Memory B cell (primary cell): ENCODE data around the gene PODXL2.
A peak's percentile ranks its signal among the peaks of the same experiment; 100 is the strongest.
"Not testable (repeated sequence)": the region's sequence is repeated elsewhere in the genome, so short reads cannot be mapped to it uniquely, and the experiment has no call there.

Experiments used
- ATAC-seq: fragments of 150-1000 bp; cut with Tn5 transposase; 2 replicates; pipeline ENCODE4 v1.10.0; 2021; ENCODE audit warnings: low read depth, mild to moderate bottlenecking, moderate library complexity
- DNase-seq, 2 donors: peaks; one replicate each; pipeline ENCODE4 v3.0.0; 2022; ENCODE audit warnings: low spot score in 2 of 2
- H3K27ac Mint-ChIP-seq: one replicate; pipeline ENCODE4 v1.8.0; 2022; ENCODE audit warnings: mild to moderate bottlenecking, moderate library complexity, mixed read lengths
- H3K27me3 Mint-ChIP-seq: one replicate; pipeline ENCODE4 v1.8.0; 2022; ENCODE audit warnings: mixed read lengths
- H3K36me3 Mint-ChIP-seq: one replicate; pipeline ENCODE4 v1.8.0; 2022; ENCODE audit warnings: mild to moderate bottlenecking, mixed read lengths
- H3K4me1 Mint-ChIP-seq: one replicate; pipeline ENCODE4 v1.8.0; 2022; ENCODE audit warnings: mixed read lengths
- H3K4me3 Mint-ChIP-seq: one replicate; pipeline ENCODE4 v1.8.0; 2022; ENCODE audit warnings: mild to moderate bottlenecking, moderate library complexity, mixed read lengths
- H3K9me3 Mint-ChIP-seq: one replicate; pipeline ENCODE4 v1.8.0; 2022; ENCODE audit warnings: mixed read lengths

Gene PODXL2

GRCh38 chr3:127650236-127650635 lies 21.3 kb downstream of the PODXL2 start:
- Mint-ChIP-seq H3K36me3 (no peaks in the 10 kb centered on the region), H3K4me3 (no peak overlapping the region), H3K9me3 (no peaks in the 10 kb centered on the region), H3K27ac (no peak overlapping the region), H3K27me3 (no peaks in the 10 kb centered on the region), H3K4me1 (no peaks in the 10 kb centered on the region)
- no peak for DNase-seq
- no peak for ATAC-seq

- no peak for ATAC-seq
- no peak overlapping the region for H3K27ac Mint-ChIP-seq
- no peaks in the 10 kb centered on the region for H3K4me1 Mint-ChIP-seq
- no peak overlapping the region for H3K4me3 Mint-ChIP-seq
- no peaks in the 10 kb centered on the region for H3K27me3 Mint-ChIP-seq
- no peaks in the 10 kb centered on the region for H3K36me3 Mint-ChIP-seq
- H3K9me3 Mint-ChIP-seq, result no peaks in the 10 kb centered on the region
- no peak for DNase-seq
Measured at GRCh38 chr3:127651516-127652172, 22.7 kb downstream of the PODXL2 start.

- Mint-ChIP-seq H3K27ac (no peak overlapping the region), H3K36me3 (no peaks in the 10 kb centered on the region), H3K4me3 (no peak overlapping the region), H3K9me3 (no peaks in the 10 kb centered on the region), H3K4me1 (no peaks in the 10 kb centered on the region), H3K27me3 (no peaks in the 10 kb centered on the region)
- ATAC-seq, result peak; percentile 59
- peak in 1 of 2 donors; percentile 26 for DNase-seq
Measured at GRCh38 chr3:127652246-127652995, 23.4 kb downstream of the PODXL2 start.

GRCh38 chr3:127654374-127654773 lies 25.4 kb downstream of the PODXL2 start:
- no peak for DNase-seq
- Mint-ChIP-seq H3K4me1 (no peaks in the 10 kb centered on the region), H3K9me3 (no peaks in the 10 kb centered on the region)

GRCh38 chr3:127654993-127655392 lies 26.0 kb downstream of the PODXL2 start:
- H3K27ac Mint-ChIP-seq, H3K36me3 Mint-ChIP-seq, DNase-seq, H3K27me3 Mint-ChIP-seq, ATAC-seq, H3K4me3 Mint-ChIP-seq, H3K4me1 Mint-ChIP-seq, H3K9me3 Mint-ChIP-seq: not testable (repeated sequence)

More at GRCh38 chr3:127654374-127654773, 25.4 kb downstream of the PODXL2 start:
- Mint-ChIP-seq H3K36me3 (no peaks in the 10 kb centered on the region), H3K4me3 (no peak overlapping the region), H3K27ac (no peak overlapping the region), H3K27me3 (no peaks in the 10 kb centered on the region)
- no peak for ATAC-seq

- Mint-ChIP-seq H3K4me3 (no peak overlapping the region), H3K9me3 (no peaks in the 10 kb centered on the region), H3K27me3 (peaks cover 2% of the 10 kb centered on the region), H3K36me3 (peaks cover 4% of the 10 kb centered on the region), H3K4me1 (no peaks in the 10 kb centered on the region), H3K27ac (no peak overlapping the region)
- ATAC-seq (no peak), DNase-seq (no peak)
Measured at GRCh38 chr3:127655641-127656040, 26.7 kb downstream of the PODXL2 start.

GRCh38 chr3:127656906-127657305 lies 27.9 kb downstream of the PODXL2 start:
- no peaks in the 10 kb centered on the region for H3K4me1 Mint-ChIP-seq

GRCh38 chr3:127658234-127658633 lies 29.2 kb downstream of the PODXL2 start:
- ATAC-seq, result no peak
- Mint-ChIP-seq H3K27ac (no peak overlapping the region), H3K9me3 (no peaks in the 10 kb centered on the region), H3K4me1 (no peaks in the 10 kb centered on the region), H3K4me3 (no peak overlapping the region), H3K27me3 (peaks cover 2% of the 10 kb centered on the region), H3K36me3 (peaks cover 4% of the 10 kb centered on the region)
- DNase-seq, result no peak

More at GRCh38 chr3:127656906-127657305, 27.9 kb downstream of the PODXL2 start:
- H3K36me3 Mint-ChIP-seq, result peaks cover 4% of the 10 kb centered on the region
- H3K27me3 Mint-ChIP-seq, result peaks cover 2% of the 10 kb centered on the region
- H3K9me3 Mint-ChIP-seq, result no peaks in the 10 kb centered on the region
- ATAC-seq (no peak), DNase-seq (no peak)
- no peak overlapping the region for H3K4me3 Mint-ChIP-seq
- H3K27ac Mint-ChIP-seq, result no peak overlapping the region

GRCh38 chr3:127660621-127661251 lies 31.8 kb downstream of the PODXL2 start:
- Mint-ChIP-seq H3K27ac (no peak overlapping the region), H3K4me1 (no peaks in the 10 kb centered on the region), H3K36me3 (peaks cover 4% of the 10 kb centered on the region), H3K4me3 (no peak overlapping the region), H3K27me3 (peaks cover 2% of the 10 kb centered on the region), H3K9me3 (no peaks in the 10 kb centered on the region)
- DNase-seq (no peak), ATAC-seq (no peak)

- Mint-ChIP-seq H3K4me3 (no peak overlapping the region), H3K27me3 (peaks cover 2% of the 10 kb centered on the region), H3K27ac (no peak overlapping the region), H3K9me3 (no peaks in the 10 kb centered on the region), H3K4me1 (no peaks in the 10 kb centered on the region), H3K36me3 (peaks cover 4% of the 10 kb centered on the region)
- DNase-seq (no peak), ATAC-seq (no peak)
Measured at GRCh38 chr3:127661600-127661999, 32.6 kb downstream of the PODXL2 start.

- ATAC-seq (no peak), DNase-seq (no peak)
- no peaks in the 10 kb centered on the region for H3K9me3 Mint-ChIP-seq
- no peak overlapping the region for H3K4me3 Mint-ChIP-seq
- no peaks in the 10 kb centered on the region for H3K4me1 Mint-ChIP-seq
- peaks cover 4% of the 10 kb centered on the region for H3K36me3 Mint-ChIP-seq
- peaks cover 2% of the 10 kb centered on the region for H3K27me3 Mint-ChIP-seq
- no peak overlapping the region for H3K27ac Mint-ChIP-seq
Measured at GRCh38 chr3:127662001-127662469, 33.0 kb downstream of the PODXL2 start.

GRCh38 chr3:127663151-127663550 lies 34.2 kb downstream of the PODXL2 start:
- H3K27me3 Mint-ChIP-seq, result peaks cover 2% of the 10 kb centered on the region
- no peak overlapping the region for H3K4me3 Mint-ChIP-seq
- ATAC-seq, result no peak
- no peak overlapping the region for H3K27ac Mint-ChIP-seq
- H3K9me3 Mint-ChIP-seq, result no peaks in the 10 kb centered on the region
- peaks cover 4% of the 10 kb centered on the region for H3K36me3 Mint-ChIP-seq
- no peaks in the 10 kb centered on the region for H3K4me1 Mint-ChIP-seq
- DNase-seq, result no peak

GRCh38 chr3:127665165-127665564 lies 36.2 kb downstream of the PODXL2 start:
- DNase-seq, result no peak
- no peak overlapping the region for H3K4me3 Mint-ChIP-seq

GRCh38 chr3:127665586-127665985 lies 36.6 kb downstream of the PODXL2 start:
- no peaks in the 10 kb centered on the region for H3K4me1 Mint-ChIP-seq
- H3K4me3 Mint-ChIP-seq, result no peak overlapping the region
- peaks cover 2% of the 10 kb centered on the region for H3K36me3 Mint-ChIP-seq
- H3K27ac Mint-ChIP-seq, result no peak overlapping the region
- no peaks in the 10 kb centered on the region for H3K27me3 Mint-ChIP-seq
- DNase-seq (no peak), ATAC-seq (no peak)
- no peaks in the 10 kb centered on the region for H3K9me3 Mint-ChIP-seq

More at GRCh38 chr3:127665165-127665564, 36.2 kb downstream of the PODXL2 start:
- no peaks in the 10 kb centered on the region for H3K4me1 Mint-ChIP-seq
- H3K27me3 Mint-ChIP-seq, result peaks cover 2% of the 10 kb centered on the region
- no peak overlapping the region for H3K27ac Mint-ChIP-seq
- H3K9me3 Mint-ChIP-seq, result no peaks in the 10 kb centered on the region
- peaks cover 6% of the 10 kb centered on the region for H3K36me3 Mint-ChIP-seq
- ATAC-seq, result no peak
